ENCODE measurements around the gene P3H1.

DNA sequence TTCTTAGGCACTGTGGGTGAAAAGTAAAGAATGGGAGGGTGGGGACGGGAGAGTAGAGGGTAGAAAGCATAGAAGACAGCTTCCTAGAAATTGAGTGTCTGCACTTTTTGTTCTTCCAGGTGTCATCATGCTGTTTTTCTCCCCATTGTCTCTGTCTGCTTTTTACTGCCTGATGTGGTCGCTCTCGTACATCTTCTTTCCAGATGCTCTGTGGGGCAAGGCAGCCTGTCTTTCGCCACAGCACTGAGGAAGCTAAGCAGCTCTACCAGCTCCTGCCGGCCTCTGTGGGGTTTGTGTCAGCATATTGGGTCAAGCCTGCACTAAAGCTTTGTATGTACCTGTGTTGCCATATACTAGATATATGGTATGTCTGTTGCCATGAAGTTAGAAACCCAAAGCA is 31.2 kb upstream of the P3H1 start:
- TF ChIP-seq, protein P1, sequence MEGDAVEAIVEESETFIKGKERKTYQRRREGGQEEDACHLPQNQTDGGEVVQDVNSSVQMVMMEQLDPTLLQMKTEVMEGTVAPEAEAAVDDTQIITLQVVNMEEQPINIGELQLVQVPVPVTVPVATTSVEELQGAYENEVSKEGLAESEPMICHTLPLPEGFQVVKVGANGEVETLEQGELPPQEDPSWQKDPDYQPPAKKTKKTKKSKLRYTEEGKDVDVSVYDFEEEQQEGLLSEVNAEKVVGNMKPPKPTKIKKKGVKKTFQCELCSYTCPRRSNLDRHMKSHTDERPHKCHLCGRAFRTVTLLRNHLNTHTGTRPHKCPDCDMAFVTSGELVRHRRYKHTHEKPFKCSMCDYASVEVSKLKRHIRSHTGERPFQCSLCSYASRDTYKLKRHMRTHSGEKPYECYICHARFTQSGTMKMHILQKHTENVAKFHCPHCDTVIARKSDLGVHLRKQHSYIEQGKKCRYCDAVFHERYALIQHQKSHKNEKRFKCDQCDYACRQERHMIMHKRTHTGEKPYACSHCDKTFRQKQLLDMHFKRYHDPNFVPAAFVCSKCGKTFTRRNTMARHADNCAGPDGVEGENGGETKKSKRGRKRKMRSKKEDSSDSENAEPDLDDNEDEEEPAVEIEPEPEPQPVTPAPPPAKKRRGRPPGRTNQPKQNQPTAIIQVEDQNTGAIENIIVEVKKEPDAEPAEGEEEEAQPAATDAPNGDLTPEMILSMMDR (IDR thresholded peaks at IDR 0.05): no peak
- TF ChIP-seq POLR2A (IDR thresholded peaks at IDR 0.05): no peak
- no peak for TF ChIP-seq EP300 (IDR thresholded peaks at IDR 0.05)

All from ovary (tissue), 3 donors.